ENCODE measurements around the gene KANSL1. TPM values are rescaled to one million over a fixed set of nuclear protein-coding genes. Genes with fewer than 3 reads are reported as not detected.

Gene KANSL1
- total and polyA plus RNA-seq, 2 of the 4 experiments (the other 2 are of a cell fraction): 19.1 to 49.6 TPM

DNA sequence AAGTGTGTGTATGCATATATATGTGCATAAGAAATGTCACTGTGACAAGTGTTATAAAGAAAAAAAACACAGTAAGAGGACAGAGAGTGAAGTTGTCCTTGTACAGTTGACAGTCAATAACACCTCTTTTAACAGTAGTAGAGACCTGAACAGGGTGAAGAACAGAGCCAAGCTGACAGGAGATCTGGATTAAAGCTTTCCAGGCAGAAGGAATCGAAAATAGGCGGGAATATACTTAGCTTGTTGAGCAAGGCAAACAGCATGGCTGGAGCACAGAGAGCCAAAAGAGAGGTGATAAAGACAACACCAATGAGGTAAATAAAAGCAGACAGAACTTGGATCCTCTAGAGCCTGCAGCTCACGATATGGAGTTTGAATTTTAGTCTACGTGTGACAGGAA lies 64.8 kb downstream of the KANSL1 start:
- intact Hi-C loops (cut with micrococcal nuclease): loop anchor here (5.0 kb wide), 1 partner anchor 46 kb away; no protein-coding TSS in a partner anchor

More for the DNA sequence above, 64.8 kb downstream of the KANSL1 start:
- Histone ChIP-seq H3K9me1 (ENCODE audit: insufficient read depth, low read length) (peaks cover 16% of the 10 kb centered on the region), H3K9ac (ENCODE audit: low read depth, low read length) (no peak overlapping the region), H3K23ac (ENCODE audit: low read depth, low read length) (no peak overlapping the region), H3K27ac (ENCODE audit: insufficient read depth, low read length) (no peak overlapping the region), H3K14ac (replicated peaks; ENCODE audit: low read depth, low read length) (0 out of 2 replicates have a peak overlapping the region, but pooled peaks have one; percentile 18), H4K91ac (ENCODE audit: insufficient read depth, low read depth, low read length) (no peak overlapping the region), H2BK120ac (ENCODE audit: low read depth, low read length) (no peak overlapping the region), H2AK5ac (ENCODE audit: low read depth, low read length) (no peak overlapping the region), H3K56ac (ENCODE audit: extremely low read depth, insufficient read depth, low read length) (no peak overlapping the region), H3K4me2 (ENCODE audit: low read depth, low read length) (no peak overlapping the region), H3K4ac (ENCODE audit: low read depth, low read length) (no peak overlapping the region), H2BK15ac (ENCODE audit: low read depth, low read length) (no peak overlapping the region), H3K79me1 (ENCODE audit: low read depth in 1 of 2, low read length in 2 of 2) (peaks cover 26 to 95% of the 10 kb centered on the region in 2 experiments), H3K18ac (ENCODE audit: low read depth, low read length) (no peak overlapping the region), H3K4me1 (ENCODE audit: control insufficient read depth, insufficient read depth, low read length) (peaks cover 8% of the 10 kb centered on the region), H4K5ac (ENCODE audit: low read depth, low read length) (no peak overlapping the region), H4K8ac (ENCODE audit: low read depth in 2 of 2, low read length in 2 of 2) (no peak overlapping the region), H4K20me1 (ENCODE audit: insufficient read depth, low read length) (peaks cover 100% of the 10 kb centered on the region), H2BK5ac (ENCODE audit: low read depth, low read length, poor library complexity, severe bottlenecking) (no peak overlapping the region), H3K27me3 (ENCODE audit: control insufficient read depth, insufficient read depth, low read length) (no peaks in the 10 kb centered on the region), H2BK20ac (ENCODE audit: low read depth, low read length) (no peak overlapping the region), H2AK9ac (replicated peaks; ENCODE audit: low read depth, low read length, poor library complexity) (no peak overlapping the region), H2AFZ (replicated peaks; ENCODE audit: low read length, poor library complexity) (no peak overlapping the region), H3K36me3 (ENCODE audit: control insufficient read depth, insufficient read depth, low read length) (no peaks in the 10 kb centered on the region; the same call in 1 of the 2 replicates), H3K9me3 (ENCODE audit: control insufficient read depth, insufficient read depth, low read length) (no peaks in the 10 kb centered on the region), H3K4me3 (ENCODE audit: insufficient read depth, low read depth, low read length) (no peak overlapping the region)
- in situ Hi-C loops (cut with MboI; ENCODE audit: low sequenced_read_pairs) (no loop called here), dilution Hi-C loops (cut with HindIII; ENCODE audit: low sequenced_read_pairs, unreplicated experiment) (no loop called here)
- DNase-seq (no peak), ATAC-seq (ENCODE audit: low read depth) (no peak)
- ChIA-PET CTCF (no interaction called here), POLR2A (ENCODE audit: unreplicated experiment) (no interaction called here)
- TF ChIP-seq NFE2L2 (IDR thresholded peaks at IDR 0.05; ENCODE audit: low read depth, low read length): no peak
- no peak for TF ChIP-seq BHLHE40 (IDR thresholded peaks at IDR 0.05; ENCODE audit: low read depth, low read length)
- no peak for TF ChIP-seq RAD21 (IDR thresholded peaks at IDR 0.05; ENCODE audit: low read length)
- TF ChIP-seq CEBPB (IDR thresholded peaks at IDR 0.05; ENCODE audit: low read depth, low read length): no peak
- no peak for TF ChIP-seq SMC3 (IDR thresholded peaks at IDR 0.05; ENCODE audit: low read depth, low read length)
- TF ChIP-seq, protein P1, sequence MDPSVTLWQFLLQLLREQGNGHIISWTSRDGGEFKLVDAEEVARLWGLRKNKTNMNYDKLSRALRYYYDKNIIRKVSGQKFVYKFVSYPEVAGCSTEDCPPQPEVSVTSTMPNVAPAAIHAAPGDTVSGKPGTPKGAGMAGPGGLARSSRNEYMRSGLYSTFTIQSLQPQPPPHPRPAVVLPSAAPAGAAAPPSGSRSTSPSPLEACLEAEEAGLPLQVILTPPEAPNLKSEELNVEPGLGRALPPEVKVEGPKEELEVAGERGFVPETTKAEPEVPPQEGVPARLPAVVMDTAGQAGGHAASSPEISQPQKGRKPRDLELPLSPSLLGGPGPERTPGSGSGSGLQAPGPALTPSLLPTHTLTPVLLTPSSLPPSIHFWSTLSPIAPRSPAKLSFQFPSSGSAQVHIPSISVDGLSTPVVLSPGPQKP (IDR thresholded peaks at IDR 0.05; ENCODE audit: borderline replicate concordance, low read depth, low read length): no peak
- no peak for TF ChIP-seq FOS (IDR thresholded peaks at IDR 0.05; ENCODE audit: low read depth, low read length)
- TF ChIP-seq, protein P2, sequence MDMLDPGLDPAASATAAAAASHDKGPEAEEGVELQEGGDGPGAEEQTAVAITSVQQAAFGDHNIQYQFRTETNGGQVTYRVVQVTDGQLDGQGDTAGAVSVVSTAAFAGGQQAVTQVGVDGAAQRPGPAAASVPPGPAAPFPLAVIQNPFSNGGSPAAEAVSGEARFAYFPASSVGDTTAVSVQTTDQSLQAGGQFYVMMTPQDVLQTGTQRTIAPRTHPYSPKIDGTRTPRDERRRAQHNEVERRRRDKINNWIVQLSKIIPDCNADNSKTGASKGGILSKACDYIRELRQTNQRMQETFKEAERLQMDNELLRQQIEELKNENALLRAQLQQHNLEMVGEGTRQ (IDR thresholded peaks at IDR 0.05; ENCODE audit: low read depth, low read length): no peak
- 76% methylated on average over 2 of the region's 4 CpGs; no CpG with 5 or more reads in 1 of the 2 experiments for WGBS, 2 experiments (ENCODE audit: extremely low coverage in 2 of 2, insufficient read length in 1 of 2)
- no TSS peak for BruUV-seq (replicated peaks)

All from IMR-90 (cell line).